NCI-H69 (cell line): ENCODE results near the gene BDKRB2.
"Not testable (repeated sequence)": the region's sequence is repeated elsewhere in the genome, so short reads cannot be mapped to it uniquely, and the experiment has no call there.

ENCODE experiments used
- DNase-seq: peaks from one replicate; lab custom pipeline; 2025; lab: John Stamatoyannopoulos, UW

BDKRB2 gene

GRCh38 chr14:96224480-96225096 lies 19.9 kb downstream of the BDKRB2 start:
- no peak for DNase-seq

- no peak for DNase-seq
Measured at GRCh38 chr14:96225213-96225612, 20.6 kb downstream of the BDKRB2 start.

GRCh38 chr14:96225745-96226151 lies 21.1 kb downstream of the BDKRB2 start:
- peak; percentile 18 for DNase-seq

- no peak for DNase-seq
Measured at GRCh38 chr14:96227428-96227827, 22.8 kb downstream of the BDKRB2 start.

GRCh38 chr14:96229315-96229714 lies 24.7 kb downstream of the BDKRB2 start:
- DNase-seq: no peak

- no peak for DNase-seq
Measured at GRCh38 chr14:96231056-96231455, 26.4 kb downstream of the BDKRB2 start.

GRCh38 chr14:96231526-96232130 lies 27.0 kb downstream of the BDKRB2 start:
- no peak for DNase-seq

GRCh38 chr14:96232506-96232905 lies 27.9 kb downstream of the BDKRB2 start:
- DNase-seq: no peak

- no peak for DNase-seq
Measured at GRCh38 chr14:96233661-96234060, 29.0 kb downstream of the BDKRB2 start.

- peak; percentile 58 for DNase-seq
Measured at GRCh38 chr14:96235426-96235825, 30.8 kb downstream of the BDKRB2 start.

- DNase-seq: no peak
Measured at GRCh38 chr14:96237641-96238040, 33.0 kb downstream of the BDKRB2 start.

GRCh38 chr14:96238676-96239265 lies 34.1 kb downstream of the BDKRB2 start:
- no peak for DNase-seq

- DNase-seq: no peak
Measured at GRCh38 chr14:96239711-96240141, 35.1 kb downstream of the BDKRB2 start.

- DNase-seq: no peak
Measured at GRCh38 chr14:96240641-96241040, 36.0 kb downstream of the BDKRB2 start.

GRCh38 chr14:96242126-96242525 lies 37.5 kb downstream of the BDKRB2 start:
- DNase-seq: no peak

- no peak for DNase-seq
Measured at GRCh38 chr14:96243785-96244184, 39.1 kb downstream of the BDKRB2 start.

- DNase-seq: not testable (repeated sequence)
Measured at GRCh38 chr14:96245074-96245473, 40.4 kb downstream of the BDKRB2 start.

GRCh38 chr14:96245710-96246538 lies 41.3 kb downstream of the BDKRB2 start:
- DNase-seq: peak; percentile 33

- DNase-seq: peak; percentile 38
Measured at GRCh38 chr14:96246539-96246847, 41.9 kb downstream of the BDKRB2 start.

- DNase-seq: no peak
Measured at GRCh38 chr14:96247031-96247430, 42.4 kb downstream of the BDKRB2 start.

- no peak for DNase-seq
Measured at GRCh38 chr14:96249029-96249428, 44.4 kb downstream of the BDKRB2 start.

GRCh38 chr14:96250485-96250884 lies 45.8 kb downstream of the BDKRB2 start:
- DNase-seq: peak; percentile 34

GRCh38 chr14:96251656-96252155 lies 47.1 kb downstream of the BDKRB2 start:
- DNase-seq: no peak
